Heart left ventricle (tissue), 16 donors: ENCODE data around the gene EEF1AKMT2. TPM values are rescaled to one million over a fixed set of nuclear protein-coding genes. Genes with fewer than 3 reads are reported as not detected.

Experiments used
- ATAC-seq, 4 donors: fragments of 200-7000 bp; cut with Tn5 transposase; one replicate each; pipeline ENCODE4 v1.9.1; 2020 to 2022; ENCODE audit warnings: moderate library complexity in 4 of 4, mild to moderate bottlenecking in 3 of 4, moderate number of reproducible peaks in 1 of 4
- DNase-seq, 5 donors: peaks; one replicate each; pipeline ENCODE4 v3.0.0-alpha.2; 2020
- H3K27ac ChIP-seq, 12 donors: fragments of 200-600 bp; sonication (generic) in 4 of 12; one replicate each; pipeline versions ENCODE4 v1.5.0 to v1.8.0; 2016 to 2022; ENCODE audit warnings: mild to moderate bottlenecking in 2 of 12
- H3K27me3 ChIP-seq, 9 donors: fragments of 200-600 bp; sonication (generic) in 2 of 9; one replicate each; pipeline versions ENCODE4 v1.5.1 to v1.8.0; 2016 to 2022; ENCODE audit warnings: mild to moderate bottlenecking in 3 of 9
- H3K36me3 ChIP-seq, 9 donors: fragments of 200-600 bp; sonication (generic) in 2 of 9; one replicate each; pipeline versions ENCODE4 v1.5.0 to v1.8.0; 2018 to 2022; ENCODE audit warnings: mild to moderate bottlenecking in 2 of 9
- H3K4me1 ChIP-seq, 12 donors: fragments of 200-600 bp; sonication (generic) in 4 of 12; one replicate each; pipeline versions ENCODE4 v1.5.0 to v1.8.0; 2016 to 2022; ENCODE audit warnings: mild to moderate bottlenecking in 3 of 12
- H3K4me3 ChIP-seq, 12 donors: fragments of 200-600 bp; sonication (generic) in 4 of 12; one replicate each; pipeline versions ENCODE4 v1.5.0 to v1.8.0; 2017 to 2022; ENCODE audit warnings: mild to moderate bottlenecking in 9 of 12, moderate library complexity in 4 of 12
- H3K9me3 ChIP-seq, 12 donors: fragments of 200-600 bp; sonication (generic) in 4 of 12; one replicate each; pipeline versions ENCODE4 v1.5.0 to v1.8.0; 2016 to 2022; ENCODE audit warnings: mild to moderate bottlenecking in 1 of 12
- POLR2A ChIP-seq, 2 donors: fragments of 450-650 bp; IDR thresholded peaks; one replicate each; pipeline ENCODE4 v1.6.1; 2017; ENCODE audit warnings: antibody characterized with exemption in 2 of 2, mild to moderate bottlenecking in 2 of 2, moderate library complexity in 2 of 2
- WGBS, 4 donors: extraction: QIAGEN DNeasy Blood & Tissue Kit in 2 of 4; methylation state at CpG; one replicate each; pipeline versions ENCODE4 v1.1.5 to v1.1.7; 2013 to 2018; 5-methylcytosine and 5-hydroxymethylcytosine counted together
- intact Hi-C, 10 donors: fragments of 100-400 bp; cut with DNase I; formaldehyde crosslinking; loops; one replicate each; pipeline versions ENCODE4 v1.11.1 to v1.14.2; 2022
- polyA plus RNA-seq, 2 donors: library from polyadenylated mRNA; stranded (reverse); fragments of 200-250 nt; gene quantifications; one replicate each; pipeline ENCODE4 v1.2.3, GENCODE V29; 2013
- total RNA-seq, 9 donors: library from RNA; depleted of rRNA in 2 of 9; stranded (reverse); fragments of >200 nt in 2 of 9; fragmentation: NEBNext Ultra II Directional in 3 of 9; extraction: Animal tissue kit (Norgen Biotek cat#: 25700) in 3 of 9; gene quantifications; one replicate each; pipeline versions ENCODE4 v1.1.0 to v1.2.4, GENCODE V29; 2016 to 2023
- TF ChIP-seq, protein P1 (sequence below), 12 donors: fragments of 200-600 bp; sonication (generic) in 4 of 12; IDR thresholded peaks; one replicate each; pipeline versions ENCODE4 v1.5.0 to v1.8.0; 2018 to 2022; ENCODE audit warnings: antibody characterized with exemption in 12 of 12, mild to moderate bottlenecking in 5 of 12
- donor health status: ischemic (EF 13 %, LVEDD 7.1; RV severe dilation, severe dysfunction).
- donor health status: healthy with polysubstance abuse.
- donor health status: DM: no; HTN: yes; CAD: no.
- donor health status: DM: no; HTN: no; CAD: no.
- donor health status: ischemic (EF 25% LVEDD 6.9; RV normal size, moderate dysfunction).
- donor health status: ischemic (EF 25% LVEDD 5.7; RV mildly dilated, moderate dysfunction).
- donor health status: healthy.
- donor health status: DM: yes; HTN: yes; CAD: no.
- donor health status: ischemic (EF 35%, LVEDD 5.7; RV mildly dilated, moderate dysfunction).
- donor health status: nonischemic (EF 11% LVEDD 7.7; RV severe dilation, severe dysfunction).
- donor health status: DM: yes; HTN: yes; CAD: no.
- donor health status: PGD.
- donor health status: ischemic (EF 29% LVEDD 5.4; RV normal size, mild dysfunction).
- donor health status: nonischemic (EF 23%, LVEDD 6.1; RV moderate dilation, normal function).

Gene EEF1AKMT2
- total and polyA plus RNA-seq, 11 donors: 3.6 to 14.8 (median 10.9) TPM

DNA sequence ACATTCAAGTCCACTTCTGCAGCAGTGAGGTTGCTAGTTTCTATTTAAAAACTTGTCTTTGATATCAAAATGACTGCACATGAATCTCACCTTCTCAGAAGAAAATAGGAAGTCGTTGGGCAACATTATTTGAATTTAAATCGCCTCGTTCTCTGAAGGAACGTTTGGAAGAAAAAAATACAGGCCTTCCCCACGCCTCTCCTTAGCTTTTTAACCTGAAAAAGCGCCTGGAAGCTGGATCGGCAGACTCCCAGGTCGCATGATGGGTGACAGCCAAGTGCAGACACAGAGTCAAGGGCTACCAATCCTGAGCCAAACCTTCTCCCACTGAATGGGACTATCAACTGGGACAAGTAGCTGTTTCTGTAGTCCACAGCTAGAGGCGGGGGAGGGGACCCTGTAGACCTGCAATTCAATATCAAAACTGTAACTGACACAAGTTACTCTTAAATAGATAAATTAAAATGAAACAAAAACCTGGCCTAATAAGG, 49.7 kb downstream of the EEF1AKMT2 start:
- Histone ChIP-seq H3K4me1 (peaks cover 30 to 75% (median 63%) of the 10 kb centered on the region in 12 donors), H3K9me3 (no peaks in the 10 kb centered on the region), H3K36me3 (peaks cover 0 to 3% (median under 1%) of the 10 kb centered on the region in 9 donors), H3K27me3 (no peaks in the 10 kb centered on the region), H3K4me3 (peak overlapping the region in 11 of 12 donors; percentile 62 to 89 (median 75)), H3K27ac (peak overlapping the region; percentile 58 to 95 (median 84))
- ATAC-seq: peak in 1 of 4 donors; percentile 32
- intact Hi-C loops: loop anchor here (1.0 to 5.0 kb wide), 17 partner anchors 19 to 325 kb away; partner anchors contain the start of gene OAT (in 1 of the 10)
- no peak for TF ChIP-seq POLR2A (IDR thresholded peaks at IDR 0.05)
- TF ChIP-seq, protein P1, sequence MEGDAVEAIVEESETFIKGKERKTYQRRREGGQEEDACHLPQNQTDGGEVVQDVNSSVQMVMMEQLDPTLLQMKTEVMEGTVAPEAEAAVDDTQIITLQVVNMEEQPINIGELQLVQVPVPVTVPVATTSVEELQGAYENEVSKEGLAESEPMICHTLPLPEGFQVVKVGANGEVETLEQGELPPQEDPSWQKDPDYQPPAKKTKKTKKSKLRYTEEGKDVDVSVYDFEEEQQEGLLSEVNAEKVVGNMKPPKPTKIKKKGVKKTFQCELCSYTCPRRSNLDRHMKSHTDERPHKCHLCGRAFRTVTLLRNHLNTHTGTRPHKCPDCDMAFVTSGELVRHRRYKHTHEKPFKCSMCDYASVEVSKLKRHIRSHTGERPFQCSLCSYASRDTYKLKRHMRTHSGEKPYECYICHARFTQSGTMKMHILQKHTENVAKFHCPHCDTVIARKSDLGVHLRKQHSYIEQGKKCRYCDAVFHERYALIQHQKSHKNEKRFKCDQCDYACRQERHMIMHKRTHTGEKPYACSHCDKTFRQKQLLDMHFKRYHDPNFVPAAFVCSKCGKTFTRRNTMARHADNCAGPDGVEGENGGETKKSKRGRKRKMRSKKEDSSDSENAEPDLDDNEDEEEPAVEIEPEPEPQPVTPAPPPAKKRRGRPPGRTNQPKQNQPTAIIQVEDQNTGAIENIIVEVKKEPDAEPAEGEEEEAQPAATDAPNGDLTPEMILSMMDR (IDR thresholded peaks at IDR 0.05): no peak
- 31 to 40% (median 31%) methylated on average over 9 of the region's 9 CpGs for WGBS, 4 donors
- peak in 2 of 5 donors; percentile 37 to 45 for DNase-seq

DNA sequence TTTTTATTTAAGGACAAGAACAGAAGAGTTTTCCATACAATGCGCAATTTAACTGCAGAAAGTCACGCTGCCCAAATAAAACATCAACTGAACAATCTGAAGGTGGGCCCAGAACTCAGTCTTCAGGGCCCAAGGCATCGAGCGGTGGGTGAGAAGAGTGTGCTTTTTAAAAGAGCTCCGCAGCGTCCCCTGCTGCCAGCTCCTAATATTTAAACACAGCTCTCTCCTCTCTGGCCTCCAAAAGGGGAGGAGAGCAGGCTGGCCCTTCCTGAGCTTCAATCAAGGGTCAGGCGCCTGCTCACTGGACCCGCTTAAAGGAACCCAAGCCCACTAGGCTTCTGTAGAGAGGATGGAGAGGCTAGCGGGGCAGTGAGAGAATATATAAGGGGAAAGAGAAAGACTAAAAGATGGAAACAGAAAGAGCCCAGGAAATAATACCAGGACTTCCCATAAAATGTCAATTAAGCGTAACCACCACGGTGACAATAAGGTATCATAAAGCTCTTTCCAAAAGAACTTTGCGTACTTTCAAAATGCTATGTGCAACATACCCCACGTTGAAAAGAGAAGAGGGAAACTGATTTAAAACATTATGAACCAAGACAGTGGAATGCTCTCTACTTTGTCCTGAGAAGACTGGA, 50.3 kb downstream of the EEF1AKMT2 start:
- peak in 1 of 2 donors; percentile 12 for TF ChIP-seq POLR2A (IDR thresholded peaks at IDR 0.05)
- TF ChIP-seq, protein P1 (IDR thresholded peaks at IDR 0.05): peak; percentile 73 to 95 (median 92)
- H3K27me3 ChIP-seq: no peaks in the 10 kb centered on the region
- intact Hi-C loops: loop anchor here (1.0 to 5.0 kb wide), 14 partner anchors 19 to 324 kb away; partner anchors contain the start of gene OAT (in 1 of the 10)
- WGBS, 4 donors: 22 to 24% (median 23%) methylated on average over 13 of the region's 13 CpGs
- H3K27ac ChIP-seq: peak overlapping the region; percentile 58 to 95 (median 84)
- peak; percentile 85 to 90 (median 87) for DNase-seq
- no peaks in the 10 kb centered on the region for H3K36me3 ChIP-seq
- peak overlapping the region in 9 of 12 donors; percentile 64 to 89 (median 78) for H3K4me3 ChIP-seq
- ATAC-seq: peak; percentile 57 to 77 (median 68)
- no peaks in the 10 kb centered on the region for H3K9me3 ChIP-seq
- peaks cover 36 to 80% (median 69%) of the 10 kb centered on the region in 12 donors for H3K4me1 ChIP-seq

DNA sequence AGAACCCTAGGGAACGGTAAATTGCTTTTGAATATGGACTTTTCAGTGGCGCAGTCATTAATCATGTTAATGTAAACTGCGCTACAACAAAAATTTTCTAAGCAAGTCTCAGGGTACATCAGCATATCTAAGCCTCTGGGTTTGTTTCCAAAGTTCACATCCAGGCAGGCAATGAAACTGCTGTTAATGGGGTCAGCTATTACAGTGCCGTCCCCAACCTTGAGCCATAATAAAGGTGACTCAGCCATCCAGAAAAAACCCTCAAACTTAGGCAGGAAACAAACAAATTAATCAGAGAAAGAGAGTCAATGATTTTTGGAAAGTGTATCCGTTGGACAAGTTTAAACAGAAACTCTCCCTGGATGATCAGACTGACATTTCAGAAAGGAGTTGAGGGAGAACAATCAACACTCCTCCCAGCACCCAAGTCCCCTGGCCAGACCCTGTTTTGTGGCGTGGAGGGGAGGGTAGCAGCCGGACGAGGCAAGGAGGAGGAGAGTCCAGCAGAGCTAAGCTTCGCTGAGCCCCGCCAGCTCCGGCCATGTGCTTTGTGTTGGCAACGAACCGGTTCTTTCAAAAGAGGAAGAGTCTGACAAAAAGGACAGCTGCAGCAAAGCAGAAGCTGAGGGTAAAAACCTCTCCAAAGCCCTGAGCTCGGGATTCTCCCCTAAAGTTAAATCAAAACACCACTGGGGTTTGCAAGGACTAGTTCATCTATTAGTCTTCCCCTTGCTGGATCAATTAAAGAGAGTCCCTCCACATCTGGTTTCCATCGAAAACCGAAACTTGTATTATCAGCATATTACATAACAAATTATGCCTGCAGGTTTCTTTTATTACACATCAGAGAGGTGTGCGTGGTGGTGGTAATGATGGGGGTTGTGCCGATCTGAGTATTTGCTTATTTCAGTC, 51.1 kb downstream of the EEF1AKMT2 start:
- Histone ChIP-seq H3K9me3 (no peaks in the 10 kb centered on the region), H3K4me1 (peaks cover 41 to 84% (median 77%) of the 10 kb centered on the region in 12 donors), H3K4me3 (peak overlapping the region in 9 of 12 donors; percentile 6 to 89 (median 75)), H3K27me3 (no peaks in the 10 kb centered on the region), H3K36me3 (no peaks in the 10 kb centered on the region), H3K27ac (peak overlapping the region; percentile 58 to 95 (median 84))
- 18 to 25% (median 21%) methylated on average over 18 of the region's 18 CpGs for WGBS, 4 donors
- DNase-seq (peak; percentile 71 to 85 (median 75)), ATAC-seq (peak in 3 of 4 donors; percentile 9 to 32 (median 12))
- TF ChIP-seq, protein P1 (IDR thresholded peaks at IDR 0.05): no peak
- TF ChIP-seq POLR2A (IDR thresholded peaks at IDR 0.05): no peak
- intact Hi-C loops: loop anchor here (1.0 to 5.0 kb wide), 14 partner anchors 18 to 323 kb away; partner anchors contain the start of gene OAT (in 1 of the 10)
